Thyroid gland (tissue), 4 donors: ENCODE results near the gene CHD1L. TPM values are rescaled to one million over a fixed set of nuclear protein-coding genes. Genes with fewer than 3 reads are reported as not detected.
"Not testable (repeated sequence)": the region's sequence is repeated elsewhere in the genome, so short reads cannot be mapped to it uniquely, and the experiment has no call there.

Experiments used
- DNase-seq, 2 donors: peaks; one replicate each; pipeline ENCODE4 v3.0.0-alpha.2; 2019
- H3K27ac ChIP-seq, 3 donors: fragments of 200-600 bp; sonication (generic); 1 replicate in 2 of 3; 2 replicates in 1 of 3; pipeline ENCODE4 v1.5.1; 2016 to 2019; ENCODE audit warnings: mild to moderate bottlenecking in 1 of 3, moderate library complexity in 1 of 3
- H3K27me3 ChIP-seq: fragments of 200-600 bp; sonication (generic); one replicate; pipeline ENCODE4 v1.5.1; 2019
- H3K36me3 ChIP-seq, 2 donors: fragments of 200-600 bp; sonication (generic); one replicate each; pipeline ENCODE4 v1.5.1; 2016 to 2019
- H3K4me1 ChIP-seq, 2 donors: fragments of 200-600 bp; sonication (generic); one replicate each; pipeline ENCODE4 v1.5.1; 2017 to 2019
- H3K4me3 ChIP-seq, 3 donors: fragments of 200-600 bp; sonication (generic); replicated peaks in 1 of 3; 1 replicate in 2 of 3; 2 replicates in 1 of 3; pipeline ENCODE4 v1.5.1; 2016; ENCODE audit warnings: mild to moderate bottlenecking in 1 of 3
- H3K9me3 ChIP-seq: fragments of 200-600 bp; sonication (generic); one replicate; pipeline ENCODE4 v1.5.1; 2017
- CTCF ChIP-seq, 6 experiments: fragments of 200-600 bp in 3 of 6; fragments of 450-650 bp in 3 of 6; sonication (generic) in 3 of 6; IDR thresholded peaks; one replicate each; pipeline ENCODE4 v1.5.1; 2016 to 2019; ENCODE audit warnings: antibody characterized with exemption in 6 of 6, mild to moderate bottlenecking in 2 of 6, inconsistent platforms in 1 of 6, moderate library complexity in 1 of 6
- POLR2A ChIP-seq, 2 donors: fragments of 450-650 bp; IDR thresholded peaks; one replicate each; pipeline ENCODE4 v1.6.1; 2017; ENCODE audit warnings: antibody characterized with exemption in 2 of 2, mild to moderate bottlenecking in 2 of 2, moderate library complexity in 1 of 2
- WGBS, 2 donors: methylation state at CpG; one replicate each; pipeline ENCODE4 v1.1.5; 2017; 5-methylcytosine and 5-hydroxymethylcytosine counted together
- intact Hi-C: fragments of 100-400 bp; cut with DNase I; formaldehyde crosslinking; loops from one replicate; pipeline ENCODE4 v1.15.1; 2023
- total RNA-seq, 4 donors: library from RNA; depleted of rRNA; stranded (reverse); fragments of >200 nt; gene quantifications; one replicate each; pipeline ENCODE4 v1.2.3, GENCODE V29; 2016

CHD1L gene
- total RNA-seq, 4 donors from 2014 or later, result 16.5 to 22.2 (median 17.3) TPM

- peaks cover 0 to 5% of the 10 kb centered on the region in 2 donors for H3K4me1 ChIP-seq
- intact Hi-C loops, result no loop called here
- DNase-seq, result no peak
- TF ChIP-seq CTCF (IDR thresholded peaks at IDR 0.05) (no peak), POLR2A (IDR thresholded peaks at IDR 0.05) (no peak)
- H3K4me3 ChIP-seq, result no peak overlapping the region
- H3K36me3 ChIP-seq, result no peaks in the 10 kb centered on the region
- H3K27me3 ChIP-seq, result no peaks in the 10 kb centered on the region
- no peaks in the 10 kb centered on the region for H3K9me3 ChIP-seq
- no peak overlapping the region for H3K27ac ChIP-seq
- 95 to 97% methylated on average over 7 of the region's 7 CpGs for WGBS, 2 donors
Measured at GRCh38 chr1:147217141-147217540, 25.3 kb upstream of the CHD1L start.

GRCh38 chr1:147218606-147219005, 23.9 kb upstream of the CHD1L start:
- no peaks in the 10 kb centered on the region for H3K36me3 ChIP-seq
- no peak for TF ChIP-seq CTCF (IDR thresholded peaks at IDR 0.05)
- TF ChIP-seq POLR2A (IDR thresholded peaks at IDR 0.05), result no peak
- intact Hi-C loops, result no loop called here
- no peak for DNase-seq
- no peaks in the 10 kb centered on the region for H3K9me3 ChIP-seq
- no peaks in the 10 kb centered on the region for H3K27me3 ChIP-seq
- H3K27ac ChIP-seq, result no peak overlapping the region
- no peak overlapping the region for H3K4me3 ChIP-seq
- WGBS, 2 donors, result 63% methylated on average over 3 of the region's 3 CpGs
- peaks cover 0 to 5% of the 10 kb centered on the region in 2 donors for H3K4me1 ChIP-seq

GRCh38 chr1:147223740-147224615, 18.5 kb upstream of the CHD1L start:
- Histone ChIP-seq H3K4me3 (no peak overlapping the region), H3K36me3 (no peaks in the 10 kb centered on the region), H3K4me1 (peaks cover 0 to 5% of the 10 kb centered on the region in 2 donors), H3K27ac (no peak overlapping the region), H3K9me3 (no peaks in the 10 kb centered on the region), H3K27me3 (no peaks in the 10 kb centered on the region)
- intact Hi-C loops, result no loop called here
- TF ChIP-seq CTCF (IDR thresholded peaks at IDR 0.05), result no peak
- TF ChIP-seq POLR2A (IDR thresholded peaks at IDR 0.05), result no peak
- no peak for DNase-seq
- 72 to 76% methylated on average over 14 of the region's 14 CpGs for WGBS, 2 donors

- H3K27ac ChIP-seq, result peak within 1 kb of the TSS; percentile 7 to 78 (median 73)
- TF ChIP-seq POLR2A (IDR thresholded peaks at IDR 0.05), result peak in 1 of 2 donors; percentile 39
- TF ChIP-seq CTCF (IDR thresholded peaks at IDR 0.05), result peak in 4 of 6 experiments; percentile 29 to 49 (median 38)
- no peaks in the 10 kb centered on the region for H3K27me3 ChIP-seq
- H3K9me3 ChIP-seq, result no peaks in the 10 kb centered on the region
- intact Hi-C loops, result no loop called here
- WGBS, 2 donors, result 0 to 1% methylated on average over 12 to 13 of the region's 17 CpGs
- H3K4me1 ChIP-seq, result peaks cover 0 to 5% of the 10 kb centered on the region in 2 donors
- no peaks in the 10 kb centered on the region for H3K36me3 ChIP-seq
- peak; percentile 68 to 71 for DNase-seq
- peak within 1 kb of the TSS in 2 of 3 donors; percentile 28 to 41 for H3K4me3 ChIP-seq
Measured at GRCh38 chr1:147225193-147225730, 17.2 kb upstream of the CHD1L start, which contains the start of gene FMO5. FMO5 (minus strand) TSS chr1:147225339; CDS start chr1:147225029, 310 bp downstream.

- intact Hi-C loops, DNase-seq, H3K36me3 ChIP-seq, H3K4me1 ChIP-seq, H3K27me3 ChIP-seq, H3K4me3 ChIP-seq, H3K27ac ChIP-seq, H3K9me3 ChIP-seq: not testable (repeated sequence)
- WGBS, 2 donors, result 92 to 97% methylated on average over 5 of the region's 5 CpGs
Measured at GRCh38 chr1:147231032-147231431, 11.5 kb upstream of the CHD1L start.

- H3K4me1 ChIP-seq, H3K36me3 ChIP-seq, intact Hi-C loops, H3K27ac ChIP-seq, H3K9me3 ChIP-seq, DNase-seq, H3K27me3 ChIP-seq, H3K4me3 ChIP-seq: not testable (repeated sequence)
- 70 to 72% methylated on average over 8 of the region's 8 CpGs for WGBS, 2 donors
Measured at GRCh38 chr1:147233903-147234302, 8.6 kb upstream of the CHD1L start.
